Esophagus muscularis mucosa (tissue), 3 donors: Measurements from ENCODE around the gene LRRC42.
"Not testable (repeated sequence)": the region's sequence is repeated elsewhere in the genome, so short reads cannot be mapped to it uniquely, and the experiment has no call there.

ENCODE experiments used
- CTCF ChIP-seq, 3 experiments: fragments of 200-600 bp in 2 of 3; fragments of 450-650 bp in 1 of 3; sonication (generic) in 2 of 3; IDR thresholded peaks; one replicate each; pipeline ENCODE4 v1.5.1; 2017 to 2019; ENCODE audit warnings: antibody characterized with exemption in 3 of 3, mild to moderate bottlenecking in 2 of 3, moderate library complexity in 1 of 3
- POLR2A ChIP-seq: fragments of 450-650 bp; IDR thresholded peaks from one replicate; pipeline ENCODE4 v1.6.1; 2017; ENCODE audit warnings: antibody characterized with exemption, moderate library complexity, mild to moderate bottlenecking, low read depth
- POLR2AphosphoS5 ChIP-seq, 2 donors: sonication (generic); formaldehyde crosslinking; IDR thresholded peaks; one replicate each; pipeline ENCODE4 v1.6.1; 2017; ENCODE audit warnings: antibody characterized with exemption in 2 of 2

GRCh38 chr1:53969323-53969722 lies 23.2 kb downstream of the LRRC42 start:
- TF ChIP-seq CTCF (IDR thresholded peaks at IDR 0.05); POLR2A; POLR2AphosphoS5 (IDR thresholded peaks at IDR 0.05): not testable (repeated sequence)
